Coronary artery (tissue), 2 donors: ENCODE data around the gene PPP1R14B.

Experiments used
- DNase-seq: peaks from one replicate; pipeline ENCODE4 v3.0.0-alpha.2; 2017; ENCODE audit warnings: low spot score
- H3K27ac ChIP-seq, 2 donors: fragments of 200-600 bp; sonication (generic); one replicate each; pipeline ENCODE4 v1.5.1; 2016 to 2019
- H3K4me3 ChIP-seq: fragments of 200-600 bp; sonication (generic); 2 replicates; pipeline ENCODE4 v1.5.1; 2016; ENCODE audit warnings: mild to moderate bottlenecking, moderate library complexity
- CTCF ChIP-seq: fragments of 200-600 bp; sonication (generic); IDR thresholded peaks from one replicate; pipeline ENCODE4 v1.5.1; 2019; ENCODE audit warnings: antibody characterized with exemption

PPP1R14B gene

GRCh38 chr11:64232182-64232966 is 14.4 kb downstream of the PPP1R14B start:
- DNase-seq: no peak
- Histone ChIP-seq H3K4me3 (no peak overlapping the region), H3K27ac (peak overlapping the region in 1 of 2 donors; percentile 20)
- no peak for TF ChIP-seq CTCF

- TF ChIP-seq CTCF: no peak
- Histone ChIP-seq H3K4me3 (no peak overlapping the region), H3K27ac (peak overlapping the region in 1 of 2 donors; percentile 5)
- no peak for DNase-seq
Observed at GRCh38 chr11:64231546-64231945, 15.2 kb downstream of the PPP1R14B start.

- no peak for TF ChIP-seq CTCF
- Histone ChIP-seq H3K27ac (peak overlapping the region; percentile 93 to 95), H3K4me3 (peak overlapping the region; percentile 75)
- no peak for DNase-seq
Observed at GRCh38 chr11:64230985-64231365, 15.8 kb downstream of the PPP1R14B start.

GRCh38 chr11:64230171-64230984 is 16.4 kb downstream of the PPP1R14B start, which contains the start of gene DNAJC4:
Gene DNAJC4 (plus strand): TSS chr11:64230548. CDS start chr11:64230855, 307 bp downstream.
- DNase-seq: no peak
- no peak for TF ChIP-seq CTCF
- Histone ChIP-seq H3K27ac (peak within 1 kb of the TSS; percentile 93 to 95), H3K4me3 (peak within 1 kb of the TSS; percentile 75)

GRCh38 chr11:64229744-64230170 is 17.0 kb downstream of the PPP1R14B start:
- no peak for DNase-seq
- no peak for TF ChIP-seq CTCF
- H3K27ac ChIP-seq: peak overlapping the region; percentile 93 to 95

GRCh38 chr11:64229090-64229743 is 17.5 kb downstream of the PPP1R14B start:
- TF ChIP-seq CTCF: no peak
- H3K4me3 ChIP-seq: peak overlapping the region; percentile 75
- H3K27ac ChIP-seq: peak overlapping the region; percentile 93 to 95
- DNase-seq: no peak

More at GRCh38 chr11:64229744-64230170, 17.0 kb downstream of the PPP1R14B start:
- peak overlapping the region; percentile 75 for H3K4me3 ChIP-seq
